ENCODE measurements around the gene RFX4. TPM values are rescaled to one million over a fixed set of nuclear protein-coding genes. Genes with fewer than 3 reads are reported as not detected.
A peak's percentile ranks its signal among the peaks of the same experiment; 100 is the strongest.

Gene RFX4
- total and polyA plus RNA-seq, 12 donors: 0.08 TPM; not detected in 11

GRCh38 chr12:106580671-106581508 is 1.9 kb upstream of the RFX4 start:
- WGBS, 4 donors: 5 to 23% (median 5%) methylated on average over 18 to 58 of the region's 58 CpGs
- peaks cover 29 to 32% of the 10 kb centered on the region in 2 donors for H3K4me1 ChIP-seq (replicated peaks in 1 of 2)
- no peak for TF ChIP-seq POLR2A (IDR thresholded peaks at IDR 0.05)
- TF ChIP-seq, protein P1, sequence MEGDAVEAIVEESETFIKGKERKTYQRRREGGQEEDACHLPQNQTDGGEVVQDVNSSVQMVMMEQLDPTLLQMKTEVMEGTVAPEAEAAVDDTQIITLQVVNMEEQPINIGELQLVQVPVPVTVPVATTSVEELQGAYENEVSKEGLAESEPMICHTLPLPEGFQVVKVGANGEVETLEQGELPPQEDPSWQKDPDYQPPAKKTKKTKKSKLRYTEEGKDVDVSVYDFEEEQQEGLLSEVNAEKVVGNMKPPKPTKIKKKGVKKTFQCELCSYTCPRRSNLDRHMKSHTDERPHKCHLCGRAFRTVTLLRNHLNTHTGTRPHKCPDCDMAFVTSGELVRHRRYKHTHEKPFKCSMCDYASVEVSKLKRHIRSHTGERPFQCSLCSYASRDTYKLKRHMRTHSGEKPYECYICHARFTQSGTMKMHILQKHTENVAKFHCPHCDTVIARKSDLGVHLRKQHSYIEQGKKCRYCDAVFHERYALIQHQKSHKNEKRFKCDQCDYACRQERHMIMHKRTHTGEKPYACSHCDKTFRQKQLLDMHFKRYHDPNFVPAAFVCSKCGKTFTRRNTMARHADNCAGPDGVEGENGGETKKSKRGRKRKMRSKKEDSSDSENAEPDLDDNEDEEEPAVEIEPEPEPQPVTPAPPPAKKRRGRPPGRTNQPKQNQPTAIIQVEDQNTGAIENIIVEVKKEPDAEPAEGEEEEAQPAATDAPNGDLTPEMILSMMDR (IDR thresholded peaks at IDR 0.05): no peak
- intact Hi-C loops (cut with DNase I): no loop called here
- no peak for DNase-seq
- no peaks in the 10 kb centered on the region for H3K36me3 ChIP-seq (replicated peaks in 1 of 2)
- no peaks in the 10 kb centered on the region for H3K9me3 ChIP-seq (replicated peaks in 1 of 3)
- H3K4me3 ChIP-seq: peak overlapping the region in 1 of 4 donors; percentile 42
- peaks cover 85% of the 10 kb centered on the region for H3K27me3 ChIP-seq
- no peak overlapping the region for H3K27ac ChIP-seq

GRCh38 chr12:106581543-106582248 is 1.1 kb upstream of the RFX4 start:
- DNase-seq: peak in 4 of 7 donors; percentile 30 to 43 (median 32)
- no peaks in the 10 kb centered on the region for H3K9me3 ChIP-seq (replicated peaks in 1 of 3)
- peaks cover 29 to 36% of the 10 kb centered on the region in 2 donors for H3K4me1 ChIP-seq (replicated peaks in 1 of 2)
- WGBS, 4 donors: 1 to 3% (median 2%) methylated on average over 26 to 52 of the region's 52 CpGs
- TF ChIP-seq, protein P1 (IDR thresholded peaks at IDR 0.05): no peak
- H3K4me3 ChIP-seq: peak overlapping the region in 2 of 4 donors; percentile 25 to 42
- intact Hi-C loops (cut with DNase I): no loop called here
- peaks cover 90% of the 10 kb centered on the region for H3K27me3 ChIP-seq
- no peak overlapping the region for H3K27ac ChIP-seq
- no peaks in the 10 kb centered on the region for H3K36me3 ChIP-seq (replicated peaks in 1 of 2)

DNA sequence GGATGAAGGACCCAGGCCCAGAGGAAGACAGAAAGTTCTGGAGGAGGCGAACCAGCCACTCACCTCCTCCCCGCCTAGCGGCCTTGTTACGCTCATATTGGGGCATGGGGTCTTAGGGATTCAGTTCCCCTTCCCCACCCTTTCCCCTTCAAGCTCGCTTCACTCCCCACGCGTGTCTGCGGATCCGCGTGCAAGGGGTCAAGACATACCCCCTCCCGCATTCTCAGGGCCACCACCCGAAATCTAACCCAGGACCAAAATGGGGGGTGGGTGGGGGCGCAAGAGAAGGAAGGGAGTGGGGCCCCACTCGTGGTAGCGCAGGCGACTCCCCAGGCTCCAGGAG is 584 bp upstream of the RFX4 start:
- 4 to 9% (median 6%) methylated on average over 14 to 16 of the region's 16 CpGs for WGBS, 4 donors
- H3K27me3 ChIP-seq: peaks cover 92% of the 10 kb centered on the region
- H3K27ac ChIP-seq: no peak overlapping the region
- TF ChIP-seq, protein P1 (IDR thresholded peaks at IDR 0.05): no peak
- no peak for TF ChIP-seq POLR2A (IDR thresholded peaks at IDR 0.05)
- H3K4me3 ChIP-seq: no peak overlapping the region
- DNase-seq: no peak
- no peaks in the 10 kb centered on the region for H3K9me3 ChIP-seq (replicated peaks in 1 of 3)
- H3K36me3 ChIP-seq (replicated peaks in 1 of 2): no peaks in the 10 kb centered on the region
- H3K4me1 ChIP-seq (replicated peaks in 1 of 2): peaks cover 29 to 36% of the 10 kb centered on the region in 2 donors
- intact Hi-C loops (cut with DNase I): no loop called here

GRCh38 chr12:106583242-106584103 is 669 bp downstream of the RFX4 start:
- TF ChIP-seq, protein P1 (IDR thresholded peaks at IDR 0.05): no peak
- no peak for TF ChIP-seq POLR2A (IDR thresholded peaks at IDR 0.05)
- Histone ChIP-seq H3K36me3 (replicated peaks in 1 of 2) (no peaks in the 10 kb centered on the region), H3K9me3 (replicated peaks in 1 of 3) (no peaks in the 10 kb centered on the region), H3K4me1 (replicated peaks in 1 of 2) (peaks cover 29 to 36% of the 10 kb centered on the region in 2 donors), H3K27ac (no peak overlapping the region), H3K4me3 (peak overlapping the region in 1 of 4 donors; percentile 35), H3K27me3 (peaks cover 95% of the 10 kb centered on the region)
- WGBS, 4 donors: 0 to 2% (median 1%) methylated on average over 43 to 60 of the region's 60 CpGs
- intact Hi-C loops (cut with DNase I): no loop called here
- DNase-seq: no peak

Data from adrenal gland (tissue), 12 donors.